ENCODE measurements around the gene ARHGEF1. TPM values are rescaled to one million over a fixed set of nuclear protein-coding genes. Genes with fewer than 3 reads are reported as not detected.

ARHGEF1 gene
- total RNA-seq, 1 donor, result 35.0 TPM

GRCh38 chr19:41905273-41906002 lies 22.5 kb downstream of the ARHGEF1 start:
- no peak overlapping the region for H3K4me3 ChIP-seq (ENCODE audit: low read depth, low read length)
- no peak for TF ChIP-seq CTCF (IDR thresholded peaks at IDR 0.05; ENCODE audit: insufficient read depth, low read depth, low read length)
- DNase-seq (ENCODE audit: low read depth), result no peak

DNA sequence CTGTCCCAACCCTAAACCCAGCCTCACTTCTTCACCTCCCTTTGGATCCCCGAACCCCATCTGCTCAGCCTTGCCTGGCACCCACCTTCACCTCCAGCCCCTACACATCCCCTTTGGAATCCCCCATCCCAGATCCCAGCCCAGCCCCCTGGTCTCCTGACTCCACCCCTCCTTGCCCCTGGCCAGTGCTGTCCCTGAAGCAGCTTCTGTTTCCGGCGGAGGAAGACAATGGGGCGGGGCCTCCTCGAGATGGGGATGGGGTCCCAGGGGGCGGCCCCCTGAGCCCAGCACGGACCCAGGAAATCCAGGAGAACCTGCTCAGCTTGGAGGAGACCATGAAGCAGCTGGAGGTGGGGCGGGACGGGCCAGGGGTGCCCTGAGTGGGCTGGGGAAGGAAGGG lies 23.3 kb downstream of the ARHGEF1 start:
- TF ChIP-seq CTCF (IDR thresholded peaks at IDR 0.05; ENCODE audit: insufficient read depth, low read depth, low read length), result no peak
- no peak overlapping the region for H3K4me3 ChIP-seq (ENCODE audit: low read depth, low read length)
- no peak for DNase-seq (ENCODE audit: low read depth)

- TF ChIP-seq CTCF (IDR thresholded peaks at IDR 0.05; ENCODE audit: insufficient read depth, low read depth, low read length), result no peak
- H3K4me3 ChIP-seq (ENCODE audit: low read depth, low read length), result no peak overlapping the region
- DNase-seq (ENCODE audit: low read depth), result no peak
Observed at GRCh38 chr19:41906916-41907680, 24.1 kb downstream of the ARHGEF1 start.

- no peak for DNase-seq (ENCODE audit: low read depth)
- TF ChIP-seq CTCF (IDR thresholded peaks at IDR 0.05; ENCODE audit: insufficient read depth, low read depth, low read length), result no peak
- no peak overlapping the region for H3K4me3 ChIP-seq (ENCODE audit: low read depth, low read length)
Observed at GRCh38 chr19:41907994-41908615, 25.1 kb downstream of the ARHGEF1 start.

DNA sequence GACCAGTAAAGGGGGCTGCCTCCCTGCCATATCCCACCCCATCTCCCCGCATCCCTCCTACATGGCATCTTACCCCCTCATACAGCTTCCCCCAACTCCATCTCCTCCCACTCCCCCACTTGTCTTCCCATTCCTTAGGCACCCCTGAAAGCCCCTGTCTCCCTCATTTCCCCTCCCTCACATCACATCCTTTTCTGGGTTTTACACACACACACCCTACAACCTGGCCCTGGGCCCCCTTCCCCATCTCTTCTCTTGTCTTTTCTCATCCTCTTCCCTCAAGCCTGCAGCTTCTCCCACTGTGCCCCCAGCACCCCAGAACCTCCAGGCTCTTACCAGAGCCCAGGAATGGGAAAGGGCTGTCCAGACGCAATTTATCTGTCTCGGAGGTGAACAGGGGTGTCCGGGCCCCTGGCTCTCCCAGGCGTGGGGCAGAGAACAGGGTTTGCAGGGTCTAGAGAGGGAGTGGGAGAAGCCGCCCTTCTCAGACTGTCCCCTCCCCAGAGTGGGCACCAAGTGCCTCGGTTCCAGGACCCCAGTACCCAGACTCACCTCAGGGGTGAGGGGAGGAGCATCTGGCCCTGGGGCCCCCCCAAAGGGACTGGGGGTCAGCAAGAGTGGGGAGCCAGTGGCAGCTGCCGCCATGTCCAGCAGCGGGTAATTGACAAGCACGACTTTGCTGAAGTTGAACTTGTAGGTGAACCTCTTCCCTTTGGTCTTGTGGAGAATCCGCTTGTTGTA lies 25.9 kb downstream of the ARHGEF1 start:
- H3K4me3 ChIP-seq (ENCODE audit: low read depth, low read length), result no peak overlapping the region
- DNase-seq (ENCODE audit: low read depth), result no peak
- no peak for TF ChIP-seq CTCF (IDR thresholded peaks at IDR 0.05; ENCODE audit: insufficient read depth, low read depth, low read length)

- no peak overlapping the region for H3K4me3 ChIP-seq (ENCODE audit: low read depth, low read length)
- no peak for TF ChIP-seq CTCF (IDR thresholded peaks at IDR 0.05; ENCODE audit: insufficient read depth, low read depth, low read length)
- DNase-seq (ENCODE audit: low read depth), result no peak
Observed at GRCh38 chr19:41909706-41910105, 26.7 kb downstream of the ARHGEF1 start.

Measured in fibroblast of villous mesenchyme (primary cell).